GM19025 (cell line): ENCODE measurements around the gene ODF4.
"Not testable (repeated sequence)": the region's sequence is repeated elsewhere in the genome, so short reads cannot be mapped to it uniquely, and the experiment has no call there.

Experiments used
- ATAC-seq: cut with Tn5 transposase; IDR thresholded peaks from one replicate; pipeline ENCODE4 v1.9.1; 2021; ENCODE audit warnings: mild to moderate bottlenecking, low read depth, moderate library complexity; ENCODE audit not compliant: unreplicated experiment

ODF4 gene

DNA sequence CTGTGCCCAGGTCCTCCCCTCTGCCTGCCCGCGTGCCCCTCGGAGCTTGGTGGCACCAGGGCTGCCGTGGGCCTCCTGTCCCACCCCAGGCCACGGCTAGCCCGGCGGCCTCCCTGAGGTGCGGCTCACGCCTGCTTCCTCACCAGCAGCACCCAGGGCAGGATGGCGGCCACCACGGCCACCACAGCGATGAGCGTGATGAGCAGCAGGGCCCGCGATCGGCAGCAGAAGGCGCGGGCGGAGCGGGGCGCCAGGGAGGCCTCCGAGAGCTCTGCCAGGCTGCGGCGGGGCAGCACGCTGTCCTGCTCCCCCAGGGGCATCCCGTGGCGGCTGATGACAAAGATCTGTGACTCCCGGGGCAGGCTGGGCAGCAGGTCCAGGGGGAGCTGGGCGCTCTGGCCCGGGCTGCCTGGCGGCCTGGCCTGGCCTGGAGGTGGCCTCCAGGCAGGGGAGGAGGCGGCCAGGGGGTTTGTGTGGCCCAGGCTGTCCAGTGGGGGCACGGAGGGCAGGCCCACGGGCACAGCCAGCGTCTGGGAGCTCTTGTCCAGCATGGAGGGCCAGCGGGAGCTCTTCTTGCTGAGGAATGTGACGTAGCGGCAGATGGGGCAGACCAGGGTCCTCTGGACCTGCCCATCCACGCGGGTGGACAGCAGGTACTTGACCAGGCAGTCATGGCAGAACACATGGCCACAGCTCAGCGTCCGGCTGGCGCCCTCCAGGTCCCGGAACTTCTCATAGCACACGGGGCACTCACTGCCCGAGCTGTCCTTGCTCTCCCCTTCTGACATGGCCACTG, 53.2 kb downstream of the ODF4 start:
- no peak for ATAC-seq

DNA sequence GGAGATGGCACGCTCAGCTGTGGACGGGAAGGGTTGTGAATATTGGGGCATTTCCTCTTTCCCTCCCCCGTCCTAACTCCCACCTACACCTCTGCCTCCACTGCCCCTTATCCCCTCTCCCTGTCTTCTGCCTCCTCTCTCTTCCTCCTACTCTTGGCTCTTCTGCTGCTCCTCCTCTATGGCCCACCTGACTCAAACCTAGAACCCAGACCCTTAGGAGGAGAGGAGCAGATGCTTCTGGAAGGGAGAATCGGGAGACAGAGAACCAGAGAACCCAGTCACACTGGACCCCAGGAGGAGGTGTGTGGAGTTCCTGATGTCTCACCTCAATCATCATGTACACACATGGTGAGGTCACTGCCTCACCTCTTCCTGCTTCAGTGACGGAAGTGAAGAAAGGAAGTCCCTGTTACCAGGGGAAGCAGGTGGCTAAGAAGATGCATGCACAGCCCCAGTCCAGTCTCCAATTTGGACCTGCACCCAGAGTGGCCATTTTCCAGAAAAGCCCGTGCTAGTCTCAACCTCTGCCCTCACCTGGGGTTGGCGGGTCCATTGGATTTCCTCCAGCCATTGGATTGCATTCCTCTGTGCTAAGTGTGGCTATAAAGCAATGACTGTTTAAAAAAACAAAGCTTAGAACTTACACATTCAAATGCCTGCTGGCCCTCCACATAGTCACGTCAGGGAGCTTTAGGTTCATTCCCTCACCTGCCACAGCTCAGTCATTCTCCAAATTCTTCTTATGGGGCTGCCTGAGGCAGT, 54.0 kb downstream of the ODF4 start:
- ATAC-seq, result no peak

DNA sequence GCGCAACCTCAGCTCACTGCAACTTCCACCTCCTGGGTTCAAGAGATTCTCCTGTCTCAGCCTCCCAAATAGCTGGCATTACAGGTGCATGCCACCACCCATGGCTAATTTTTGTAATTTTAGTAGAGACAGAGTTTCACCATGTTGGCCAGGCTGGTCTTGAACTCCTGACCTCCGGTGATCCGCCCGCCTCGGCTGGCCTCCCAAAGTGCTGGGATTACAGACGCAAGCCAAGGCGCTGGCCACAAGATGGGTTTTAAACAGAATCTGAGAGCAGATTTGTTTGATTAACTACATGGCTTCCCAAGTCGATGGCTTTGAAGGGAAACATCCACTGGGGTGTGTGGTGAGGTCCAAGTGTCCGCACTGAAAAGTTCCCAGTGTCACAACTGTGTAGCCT, 54.9 kb downstream of the ODF4 start:
- not testable (repeated sequence) for ATAC-seq
